ENCODE measurements around the gene RCAN1. TPM values are rescaled to one million over a fixed set of nuclear protein-coding genes. Genes with fewer than 3 reads are reported as not detected.

The RCAN1 gene
- total RNA-seq, 1 donor from 2014 or later: 31.5 TPM

DNA sequence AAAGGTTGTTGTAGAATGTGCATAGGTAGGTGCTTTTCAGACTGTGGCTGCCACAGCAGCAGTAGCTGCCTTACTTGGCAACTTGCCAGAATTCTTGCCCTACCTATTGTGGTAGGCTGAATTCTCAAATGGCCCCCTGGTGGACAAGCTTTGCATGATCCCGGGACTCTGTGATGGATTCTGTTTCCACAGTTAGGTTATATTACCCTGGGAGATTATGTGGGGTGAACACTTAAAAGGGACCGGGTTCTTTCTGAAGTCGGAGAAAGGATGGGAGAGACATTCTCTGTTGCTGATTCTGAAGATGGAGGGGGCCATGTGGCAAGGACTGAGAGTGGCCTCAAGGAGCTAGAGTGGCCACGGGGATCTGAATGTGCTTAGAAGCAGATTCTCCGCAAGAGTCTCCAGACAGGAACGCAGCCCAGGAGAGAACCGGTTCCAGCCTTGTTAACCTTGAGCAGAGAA lies 70.8 kb downstream of the RCAN1 start:
- DNase-seq (ENCODE audit: low read depth in 2 of 2): peak; percentile 88 to 96

DNA sequence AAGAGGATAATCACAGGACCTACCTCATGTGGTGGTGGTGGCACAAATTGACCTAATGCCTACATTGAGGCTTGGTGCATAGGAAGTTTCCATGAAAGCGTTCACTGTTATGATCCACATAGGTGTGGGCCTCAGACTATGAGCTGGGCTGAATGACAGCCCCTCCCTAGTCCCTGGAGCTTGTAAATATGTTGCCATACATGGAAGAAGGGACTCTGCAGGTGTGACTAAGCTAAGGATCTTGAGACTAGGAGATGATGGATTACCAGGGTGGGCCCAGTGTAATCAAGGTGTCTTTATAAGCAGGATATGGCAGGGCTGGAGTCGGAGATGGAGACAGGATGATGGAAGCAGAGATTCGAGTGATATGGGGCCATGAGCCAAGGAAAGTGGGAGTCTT lies 71.9 kb downstream of the RCAN1 start:
- DNase-seq (ENCODE audit: low read depth in 2 of 2): no peak

DNA sequence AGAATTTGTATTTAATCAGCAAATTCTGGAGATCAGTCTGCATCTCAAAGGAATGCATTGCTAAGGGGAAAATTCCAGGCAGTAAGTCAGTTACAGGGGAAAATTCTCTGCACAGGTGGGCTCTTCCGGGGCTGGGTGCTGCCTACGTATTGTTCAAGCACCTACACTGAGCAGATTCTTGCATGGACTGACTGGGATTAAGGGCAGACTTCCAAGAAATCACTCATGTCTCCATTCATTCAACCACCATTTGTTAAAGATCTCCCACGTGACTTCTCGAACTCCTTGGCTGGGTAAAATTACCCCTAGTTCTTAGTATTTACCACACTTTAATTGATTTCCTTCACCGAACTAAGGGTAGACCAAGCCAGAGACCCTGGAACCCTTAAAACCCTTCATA lies 74.7 kb downstream of the RCAN1 start:
- no peak for DNase-seq (ENCODE audit: low read depth in 2 of 2)

DNA sequence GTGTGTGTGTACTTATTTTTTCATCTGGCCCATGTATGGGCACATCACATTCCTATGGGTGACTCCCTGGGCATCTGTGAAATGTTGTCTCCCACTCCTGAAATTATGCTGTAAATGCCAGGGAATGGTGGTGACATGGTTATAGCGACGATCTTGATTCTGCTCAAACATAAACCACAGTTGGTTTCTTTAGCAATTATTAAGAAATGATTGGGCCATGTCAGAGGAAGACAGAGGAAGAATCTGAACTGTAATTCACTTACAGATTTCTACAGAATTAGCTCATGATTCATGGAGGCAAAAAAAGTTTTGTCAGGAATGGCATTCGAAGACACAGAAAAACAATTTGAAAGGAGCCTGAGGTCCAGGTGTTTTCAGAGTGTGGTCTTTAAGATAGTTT lies 77.1 kb downstream of the RCAN1 start:
- DNase-seq (ENCODE audit: low read depth in 2 of 2): no peak

DNA sequence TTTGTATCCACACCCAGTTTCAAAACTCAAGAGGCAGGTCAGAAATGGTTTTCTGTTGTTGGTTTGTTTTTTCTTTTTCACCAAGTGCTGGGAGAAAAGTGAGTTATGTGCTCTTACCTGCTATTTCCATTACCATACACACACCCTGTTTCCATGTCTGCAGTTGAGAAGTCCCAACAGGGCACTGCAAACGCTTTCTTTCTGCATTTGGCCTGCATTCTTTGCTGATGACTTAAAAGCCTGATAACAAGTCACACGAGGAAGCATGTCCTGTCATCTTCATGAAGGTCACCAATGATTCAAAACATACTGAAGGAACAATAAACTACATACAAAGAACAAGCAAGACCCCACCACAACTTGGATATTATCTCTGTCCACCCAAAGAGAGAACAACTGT lies 78.1 kb downstream of the RCAN1 start:
- peak in 1 of 2 donors; percentile 41 for DNase-seq (ENCODE audit: low read depth in 2 of 2)

DNA sequence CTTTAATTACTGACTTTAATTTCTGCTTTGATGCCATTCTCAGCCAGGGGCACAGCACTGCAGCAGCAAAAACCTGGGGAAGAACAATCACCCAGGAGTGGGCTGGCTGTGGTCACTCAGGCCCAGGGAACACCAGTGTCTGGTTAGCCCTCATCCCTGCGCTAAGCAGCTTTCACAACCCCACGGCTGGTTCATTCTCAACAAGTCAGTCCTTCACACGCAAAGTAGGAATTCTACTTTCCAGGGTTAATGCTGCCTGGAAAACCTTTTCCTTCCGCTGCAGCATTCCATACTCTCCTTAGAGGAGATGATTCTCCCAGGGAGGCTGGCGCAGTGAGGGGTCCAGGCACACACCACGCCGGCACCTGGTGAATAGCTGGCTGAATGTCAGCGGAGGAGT lies 78.6 kb downstream of the RCAN1 start:
- no peak for DNase-seq (ENCODE audit: low read depth in 2 of 2)

DNA sequence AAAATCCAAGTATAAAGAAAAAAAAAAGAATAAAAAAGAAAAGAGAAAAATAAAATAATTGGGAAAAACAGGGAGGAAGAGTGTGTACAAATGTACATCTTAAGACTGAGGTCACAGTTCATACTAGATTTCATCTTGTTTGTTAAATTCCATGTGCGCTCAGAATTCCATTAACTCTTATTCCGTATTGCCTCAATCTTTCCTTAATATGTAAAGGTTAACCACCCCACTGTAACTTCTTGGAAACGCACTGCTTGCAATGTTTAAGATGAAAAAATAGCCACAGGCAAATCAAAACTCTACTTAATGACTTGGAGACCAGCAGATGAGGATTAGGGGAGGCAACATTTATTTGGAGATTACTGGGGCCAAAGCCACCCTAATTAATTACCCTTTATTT lies 79.0 kb downstream of the RCAN1 start:
- DNase-seq (ENCODE audit: low read depth in 2 of 2): no peak

DNA sequence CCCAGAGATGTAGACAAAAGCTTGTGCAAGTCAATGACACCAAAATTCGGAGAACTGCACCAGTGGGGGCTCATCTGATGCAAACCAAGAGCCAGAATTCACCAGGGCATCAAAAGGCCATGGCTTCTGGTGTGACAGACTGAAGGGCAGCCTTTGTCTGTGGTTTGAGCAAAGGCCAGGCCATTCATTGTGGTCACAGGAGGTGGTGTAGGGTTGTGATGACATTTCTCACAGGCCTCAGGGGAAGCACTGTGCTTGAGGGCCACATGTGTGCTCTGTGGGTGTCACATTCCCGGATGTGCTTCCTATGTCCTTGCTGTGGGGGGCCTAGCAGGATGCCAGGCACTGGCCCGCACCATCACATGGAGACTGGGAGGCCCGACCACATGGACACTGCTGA lies 80.4 kb downstream of the RCAN1 start:
- DNase-seq (ENCODE audit: low read depth in 2 of 2): no peak

DNA sequence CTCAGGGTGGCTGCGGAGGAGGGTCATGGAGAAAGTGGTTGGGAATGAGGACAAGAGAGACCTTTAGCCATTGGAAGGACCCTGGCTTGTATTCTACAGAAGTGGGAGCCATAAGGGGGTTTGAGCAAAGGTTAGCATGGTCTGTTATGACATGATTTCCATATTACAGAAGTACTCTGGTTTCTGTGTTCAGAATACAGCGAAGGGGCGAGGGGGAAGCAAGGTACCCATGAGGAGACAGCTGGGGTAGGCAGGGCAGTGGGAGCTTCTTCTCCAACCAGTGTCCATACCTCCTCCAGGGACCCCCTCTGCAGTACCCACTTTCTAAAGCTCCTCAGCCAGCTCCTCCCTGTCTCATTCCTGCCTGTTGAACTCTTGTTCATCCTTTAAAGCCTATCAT lies 81.0 kb downstream of the RCAN1 start:
- no peak for DNase-seq (ENCODE audit: low read depth in 2 of 2)

DNA sequence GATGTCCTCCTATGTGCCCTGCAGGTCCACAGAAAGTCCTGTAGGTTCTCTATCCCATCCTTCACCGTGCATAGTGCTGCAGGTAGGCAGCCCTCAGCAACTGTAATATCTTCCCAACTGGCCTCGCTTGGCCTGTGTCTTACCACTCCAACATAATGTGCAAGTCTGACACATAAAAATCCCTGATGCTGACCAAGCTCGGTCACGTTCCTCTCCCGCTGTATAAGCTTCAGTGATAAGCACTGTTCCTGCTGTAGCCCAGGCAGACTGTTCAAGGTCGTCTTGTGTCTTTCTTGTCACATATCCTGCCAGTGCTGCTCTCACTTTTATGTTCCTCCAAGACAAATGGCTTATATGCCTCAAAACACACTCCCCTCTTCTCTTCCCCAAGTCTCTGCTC lies 83.5 kb downstream of the RCAN1 start:
- DNase-seq (ENCODE audit: low read depth in 2 of 2): no peak

DNA sequence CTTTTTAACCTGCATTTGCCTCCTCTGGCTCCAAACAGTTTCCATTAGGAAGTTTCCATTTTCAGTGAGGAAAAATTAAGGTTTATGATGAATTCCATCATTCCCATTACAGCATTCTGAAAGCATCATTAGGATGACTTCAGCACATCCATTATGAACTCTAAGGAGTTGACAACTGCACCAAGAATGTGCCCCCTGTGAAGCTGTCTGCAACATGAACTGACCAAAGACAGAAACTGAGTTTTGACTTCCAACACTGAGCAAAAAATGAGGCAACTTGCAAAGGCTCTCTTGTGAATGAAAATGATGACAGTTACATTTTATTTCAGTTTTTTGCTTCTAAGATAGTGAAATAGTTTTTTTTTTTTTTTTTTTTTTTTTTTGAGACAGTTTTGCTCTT lies 84.7 kb downstream of the RCAN1 start:
- no peak for DNase-seq (ENCODE audit: low read depth in 2 of 2)

DNA sequence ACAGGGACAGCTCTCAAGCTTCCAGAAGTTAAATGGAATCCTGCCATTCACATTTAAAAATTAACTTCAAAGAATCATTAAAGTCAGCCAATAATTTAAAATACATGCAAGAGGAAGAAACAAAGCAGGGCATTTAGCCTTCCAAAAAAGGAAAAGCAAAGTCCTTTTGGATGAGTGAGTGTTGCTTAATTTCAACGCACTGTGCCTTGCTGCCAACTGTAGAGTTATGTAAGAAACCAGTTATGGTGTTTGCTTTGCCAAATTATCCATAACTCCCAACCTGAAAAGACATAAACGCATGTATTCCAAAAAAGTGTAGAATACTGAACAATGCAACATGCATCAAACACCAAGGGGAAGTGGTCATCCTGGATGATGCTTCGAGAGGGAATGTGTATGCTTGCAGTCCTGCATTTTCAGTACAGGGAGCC lies 86.8 kb downstream of the RCAN1 start:
- DNase-seq (ENCODE audit: low read depth in 2 of 2): no peak

DNA sequence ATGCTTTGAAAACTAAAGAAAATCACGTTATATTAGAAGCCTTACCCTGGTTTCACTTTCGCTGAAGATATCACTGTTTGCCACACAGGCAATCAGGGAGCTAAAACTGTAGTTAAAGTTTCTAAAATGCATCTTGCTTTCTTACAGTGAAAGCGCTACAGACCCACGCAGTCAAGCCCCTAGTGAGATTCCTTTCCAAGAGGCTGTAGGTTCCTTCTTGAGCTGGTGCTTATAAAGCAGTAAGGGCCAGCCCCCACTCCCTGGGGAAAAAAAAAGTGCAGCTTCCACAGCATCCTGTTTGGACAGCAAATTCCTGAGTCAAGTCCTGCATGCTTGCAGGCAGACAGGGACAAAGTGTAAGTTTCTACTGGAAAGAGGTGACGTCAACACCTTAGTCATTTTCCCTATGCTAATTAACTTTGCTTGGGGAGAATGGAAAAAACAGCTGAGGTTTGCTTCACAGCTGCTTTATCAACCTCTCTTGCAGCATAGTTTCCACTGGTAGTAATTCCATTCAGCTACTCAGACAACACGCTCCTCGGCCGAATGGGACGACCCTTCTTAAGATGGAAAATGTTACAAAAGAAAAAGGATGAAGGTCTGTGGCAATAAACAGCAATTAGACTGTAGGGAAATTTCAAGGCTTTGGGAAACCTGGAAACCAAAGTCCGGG lies 88.2 kb downstream of the RCAN1 start:
- peak; percentile 96 to 100 for DNase-seq (ENCODE audit: low read depth in 2 of 2)

DNA sequence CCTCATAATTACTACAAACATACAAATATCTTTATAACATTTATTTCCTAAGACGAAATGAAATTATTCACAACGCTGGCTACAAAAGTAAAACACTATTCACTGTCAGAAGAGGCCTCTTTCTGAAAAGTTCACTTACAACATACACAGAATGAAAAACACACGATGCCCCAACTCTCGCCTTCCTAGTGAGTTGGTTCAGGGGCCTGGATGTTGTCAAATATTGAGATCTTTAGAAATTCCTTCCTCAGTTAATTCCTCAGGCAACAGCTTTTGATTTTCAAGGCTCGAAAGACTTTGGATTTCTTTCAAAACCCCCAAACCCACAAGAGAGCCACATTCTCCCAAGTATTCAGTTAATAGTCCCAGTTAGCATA lies 88.7 kb downstream of the RCAN1 start:
- peak; percentile 36 to 52 for DNase-seq (ENCODE audit: low read depth in 2 of 2)

DNA sequence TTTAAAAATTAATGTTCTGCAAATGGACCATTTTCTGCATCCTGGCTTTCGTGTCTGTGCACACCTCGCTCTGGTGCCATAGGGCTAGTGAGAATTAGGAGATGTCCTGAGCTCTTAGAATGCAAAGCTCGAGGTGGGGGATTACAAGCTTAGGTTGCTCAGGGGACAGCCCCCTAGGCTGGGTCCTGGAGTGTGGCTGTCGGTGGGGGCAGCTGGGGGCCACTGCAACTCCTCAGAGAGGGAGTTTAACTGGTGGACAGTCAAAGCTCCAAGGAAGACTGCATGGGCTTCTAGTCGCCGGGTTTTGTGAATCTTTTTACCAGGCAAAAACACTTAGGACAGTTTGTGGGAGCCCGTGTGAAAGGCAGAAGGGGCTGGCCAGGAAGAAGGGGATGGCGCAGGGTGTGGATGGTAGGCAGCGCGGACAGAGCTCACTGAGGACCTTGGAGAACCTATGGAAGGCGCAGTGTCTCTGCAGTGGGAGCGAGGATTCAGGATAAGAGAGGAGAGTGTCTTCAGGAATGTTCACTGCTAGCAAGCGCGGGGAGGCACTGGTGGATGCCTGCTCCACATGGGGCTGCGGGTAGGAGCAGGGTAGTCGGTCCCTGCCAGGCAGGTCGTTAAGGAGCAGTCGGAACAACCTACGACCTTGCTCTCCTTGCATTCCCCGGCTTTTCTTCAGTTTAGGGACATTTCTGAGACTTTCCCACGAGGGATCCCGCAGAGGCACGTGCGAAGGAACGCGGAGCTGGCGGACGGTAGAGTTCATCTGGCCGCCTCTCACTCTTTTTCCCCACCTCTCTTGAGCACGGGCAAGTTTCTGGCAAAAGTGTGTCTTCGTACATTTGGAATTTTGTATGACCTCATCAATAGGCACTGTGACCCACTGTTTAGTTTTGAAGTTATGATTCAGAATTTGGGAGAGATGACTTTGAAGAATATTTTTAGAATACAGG lies 90.0 kb downstream of the RCAN1 start:
- DNase-seq (ENCODE audit: low read depth in 2 of 2): peak; percentile 37 to 48

DNA sequence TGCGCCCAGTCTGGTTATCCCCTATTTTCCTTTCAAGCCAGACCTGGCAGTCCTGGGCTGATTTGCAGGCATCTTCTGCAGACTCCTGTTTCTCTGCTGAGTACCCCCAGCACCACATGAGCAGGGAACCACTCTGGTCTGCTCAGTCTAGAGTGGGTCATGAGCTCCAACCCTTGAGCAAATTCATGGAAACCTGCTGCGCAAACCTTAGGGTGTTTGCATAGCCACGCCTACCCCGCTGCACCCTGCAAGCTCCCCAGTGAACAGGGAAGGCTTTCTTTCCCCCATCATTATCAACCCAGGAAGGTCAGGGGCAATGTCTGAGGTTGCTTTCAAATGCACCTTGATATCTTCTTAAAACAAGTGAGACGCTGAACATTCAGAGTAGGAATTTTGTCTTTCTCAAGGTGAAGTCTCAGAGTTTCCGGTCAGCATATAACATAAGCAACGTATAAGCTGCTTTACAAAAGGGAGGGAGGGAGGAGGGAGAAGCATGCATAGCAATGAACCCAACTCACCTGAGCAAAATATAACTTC lies 91.8 kb downstream of the RCAN1 start:
- DNase-seq (ENCODE audit: low read depth in 2 of 2): no peak

DNA sequence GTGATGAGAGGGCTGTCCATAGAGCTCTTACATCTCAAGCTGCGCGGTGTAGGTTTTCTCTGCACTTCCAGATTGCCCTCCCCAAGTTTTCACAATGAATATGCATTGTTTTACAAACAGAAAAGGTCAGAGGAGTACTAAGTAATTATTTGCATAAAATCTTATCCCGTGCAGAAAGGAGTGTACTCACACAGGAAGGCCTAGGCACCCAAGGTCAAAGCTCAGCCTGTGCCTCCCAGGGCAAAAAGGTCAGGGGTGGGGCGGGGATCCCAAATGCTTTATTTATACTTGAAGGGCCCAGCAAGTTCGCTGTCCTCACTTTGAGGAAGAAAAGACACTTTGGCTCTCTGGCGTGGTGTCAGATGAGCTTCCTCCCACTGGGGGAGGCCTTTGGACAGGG lies 92.6 kb downstream of the RCAN1 start:
- DNase-seq (ENCODE audit: low read depth in 2 of 2): no peak

DNA sequence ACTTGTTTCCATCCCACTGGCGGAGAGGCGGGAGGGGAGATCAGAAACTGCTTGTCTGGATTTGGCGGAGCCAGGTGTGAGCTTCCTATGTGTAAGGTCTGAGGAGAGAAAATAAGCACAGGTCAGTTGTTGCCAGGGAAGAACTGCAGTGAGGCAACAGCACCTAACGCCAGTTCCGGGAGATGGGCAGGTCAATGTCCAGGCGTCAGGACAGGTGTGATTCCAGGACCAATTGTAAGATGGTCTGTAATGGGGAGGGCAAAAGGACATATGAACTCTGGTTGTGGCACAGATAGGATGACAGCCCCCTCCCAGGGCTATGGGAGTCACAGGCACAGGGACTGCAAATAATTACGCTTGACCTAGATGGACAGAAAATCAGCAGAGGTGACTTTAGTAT lies 93.4 kb downstream of the RCAN1 start:
- no peak for DNase-seq (ENCODE audit: low read depth in 2 of 2)

DNA sequence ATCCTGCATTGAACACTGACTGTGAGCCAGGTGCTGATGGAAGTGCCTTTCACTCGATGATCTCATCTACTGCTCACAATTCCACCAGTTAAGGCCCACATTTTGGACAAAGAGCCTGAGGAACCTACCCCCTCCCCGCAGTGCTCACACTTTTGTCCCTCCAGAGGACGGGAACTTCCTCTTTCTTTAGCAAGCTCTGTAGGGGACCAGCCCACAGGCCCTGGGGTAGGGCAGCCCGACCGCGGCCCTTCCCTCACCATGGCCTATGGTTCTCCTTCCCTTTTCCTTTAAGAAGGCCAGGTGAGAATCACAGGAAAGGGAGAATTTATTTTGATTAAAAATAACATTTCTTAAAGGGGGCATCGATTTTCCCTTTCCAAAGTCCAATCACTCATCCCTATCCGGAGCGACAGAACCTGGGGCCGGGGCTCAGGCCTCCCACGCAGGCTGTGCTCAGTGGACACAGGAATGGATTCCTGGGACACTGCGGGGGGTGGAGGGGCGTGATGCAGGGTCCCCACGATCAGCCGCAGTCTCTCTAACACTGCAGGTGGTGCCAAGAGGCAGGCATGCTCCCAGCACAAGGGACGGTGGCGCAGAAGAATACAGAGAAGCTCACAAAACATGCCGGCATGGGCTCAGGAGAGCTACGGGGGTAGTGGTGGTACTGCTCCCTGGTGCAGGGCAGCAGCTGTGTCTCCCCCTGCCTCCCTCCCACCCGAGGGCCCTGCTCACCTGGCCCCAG lies 94.0 kb downstream of the RCAN1 start:
- DNase-seq (ENCODE audit: low read depth in 2 of 2): no peak

DNA sequence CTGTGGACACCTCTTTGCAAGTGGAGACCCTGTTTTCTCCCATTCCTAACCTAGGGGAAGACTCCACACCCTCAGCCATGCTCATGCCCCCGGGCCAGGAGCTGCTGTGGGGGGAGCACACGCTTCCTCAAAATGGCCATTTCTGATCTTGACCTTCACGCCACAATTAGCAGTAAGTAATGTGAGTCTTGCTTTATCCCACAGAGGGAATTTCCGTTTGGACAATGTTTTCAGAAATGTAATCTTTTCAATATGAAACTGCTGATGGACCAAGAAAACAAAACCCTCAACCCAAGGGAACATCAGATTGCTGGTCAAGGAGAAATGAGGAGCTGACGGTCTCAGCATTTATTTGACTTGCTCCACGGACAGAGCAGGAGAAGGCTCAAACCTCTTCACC lies 94.6 kb downstream of the RCAN1 start:
- no peak for DNase-seq (ENCODE audit: low read depth in 2 of 2)

DNA sequence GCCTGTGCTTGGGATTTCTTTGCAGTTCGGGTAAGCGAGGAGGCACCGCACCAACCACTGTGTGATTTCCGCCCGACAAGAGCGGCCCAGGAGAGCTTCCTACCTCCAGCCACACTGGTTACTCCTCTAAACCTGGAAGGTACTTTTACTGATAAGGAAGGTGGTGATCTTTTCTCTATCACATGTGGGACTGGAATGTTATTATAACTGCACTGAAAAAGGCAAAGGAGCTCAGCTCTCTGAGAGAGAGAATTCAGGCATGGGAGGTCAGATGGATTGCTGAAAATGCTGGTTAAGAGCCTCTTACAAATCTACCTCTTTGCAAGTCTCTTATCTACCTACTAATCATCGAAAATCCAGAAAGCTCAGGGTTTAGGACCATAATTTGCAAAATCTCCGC lies 95.2 kb downstream of the RCAN1 start:
- DNase-seq (ENCODE audit: low read depth in 2 of 2): no peak

DNA sequence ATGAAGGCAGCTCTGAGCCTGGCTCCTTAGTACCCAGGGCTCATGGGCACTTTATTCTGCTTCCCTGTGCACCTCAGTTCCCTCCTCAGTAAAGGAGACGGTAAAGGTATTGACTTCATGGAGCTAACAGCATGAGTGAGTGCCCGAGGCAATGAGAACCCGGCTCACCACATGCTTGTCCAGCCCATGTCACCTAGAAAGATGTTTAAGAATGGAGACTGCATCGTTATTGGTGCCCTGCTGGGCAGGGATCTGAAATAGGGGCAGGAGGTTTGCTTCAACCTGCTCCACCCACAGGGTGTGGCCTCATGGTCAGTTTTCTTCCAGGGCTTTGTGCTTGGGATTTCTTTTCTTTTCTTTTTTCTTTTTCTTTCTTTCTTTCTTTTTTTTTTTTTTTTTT lies 95.9 kb downstream of the RCAN1 start:
- no peak for DNase-seq (ENCODE audit: low read depth in 2 of 2)
